ENCODE measurements around the gene FAM89B.

The FAM89B gene

DNA sequence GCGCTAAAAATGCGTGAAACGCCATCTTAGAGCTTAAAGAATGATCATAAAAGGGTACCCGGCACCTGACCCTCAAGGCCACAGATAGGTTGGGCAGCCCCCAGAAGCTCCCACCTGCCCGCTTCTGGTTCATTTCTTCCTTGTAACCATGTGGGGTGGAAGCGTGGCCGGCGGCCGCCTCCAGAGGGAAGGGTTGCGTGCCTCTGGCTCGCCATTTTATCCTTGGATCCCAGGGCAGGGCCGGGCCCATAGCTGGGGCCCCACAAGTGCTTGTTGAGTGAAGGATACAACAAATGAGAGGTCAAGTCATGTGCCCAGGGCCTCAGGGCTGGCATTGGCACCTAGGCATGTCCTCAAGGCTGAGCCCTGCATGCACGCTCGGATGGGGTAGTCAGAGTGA is 49.1 kb downstream of the FAM89B start:
- DNase-seq (ENCODE audit: low read depth) = no peak
- TF ChIP-seq, protein P1, sequence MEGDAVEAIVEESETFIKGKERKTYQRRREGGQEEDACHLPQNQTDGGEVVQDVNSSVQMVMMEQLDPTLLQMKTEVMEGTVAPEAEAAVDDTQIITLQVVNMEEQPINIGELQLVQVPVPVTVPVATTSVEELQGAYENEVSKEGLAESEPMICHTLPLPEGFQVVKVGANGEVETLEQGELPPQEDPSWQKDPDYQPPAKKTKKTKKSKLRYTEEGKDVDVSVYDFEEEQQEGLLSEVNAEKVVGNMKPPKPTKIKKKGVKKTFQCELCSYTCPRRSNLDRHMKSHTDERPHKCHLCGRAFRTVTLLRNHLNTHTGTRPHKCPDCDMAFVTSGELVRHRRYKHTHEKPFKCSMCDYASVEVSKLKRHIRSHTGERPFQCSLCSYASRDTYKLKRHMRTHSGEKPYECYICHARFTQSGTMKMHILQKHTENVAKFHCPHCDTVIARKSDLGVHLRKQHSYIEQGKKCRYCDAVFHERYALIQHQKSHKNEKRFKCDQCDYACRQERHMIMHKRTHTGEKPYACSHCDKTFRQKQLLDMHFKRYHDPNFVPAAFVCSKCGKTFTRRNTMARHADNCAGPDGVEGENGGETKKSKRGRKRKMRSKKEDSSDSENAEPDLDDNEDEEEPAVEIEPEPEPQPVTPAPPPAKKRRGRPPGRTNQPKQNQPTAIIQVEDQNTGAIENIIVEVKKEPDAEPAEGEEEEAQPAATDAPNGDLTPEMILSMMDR (conservative IDR thresholded peaks at IDR 0.05; ENCODE audit: low read depth, low read length) = no peak
- no peak overlapping the region for H3K4me3 ChIP-seq (ENCODE audit: low read length)

DNA sequence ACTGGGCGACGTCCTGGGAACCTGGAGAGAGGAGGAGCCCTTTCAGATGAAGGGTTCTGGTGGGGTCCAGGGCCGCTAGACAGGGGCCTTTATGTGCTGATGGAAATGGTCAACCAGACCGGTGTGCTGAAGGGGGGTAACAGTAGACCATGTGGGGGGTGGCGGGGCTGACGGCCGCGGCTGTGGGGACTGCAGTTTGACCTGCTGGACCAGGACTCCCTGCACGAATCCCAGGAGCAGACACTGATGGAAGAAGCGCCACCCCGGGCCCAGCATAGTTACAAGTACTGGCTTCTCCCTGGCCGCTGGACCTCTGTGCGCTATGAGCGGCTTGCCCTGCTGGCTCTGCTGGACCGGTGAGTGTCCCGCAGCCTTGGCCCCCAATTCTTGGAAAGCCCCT is 49.7 kb downstream of the FAM89B start:
- TF ChIP-seq, protein P1 (conservative IDR thresholded peaks at IDR 0.05; ENCODE audit: low read depth, low read length) = no peak
- no peak for DNase-seq (ENCODE audit: low read depth)
- H3K4me3 ChIP-seq (ENCODE audit: low read length) = no peak overlapping the region

DNA sequence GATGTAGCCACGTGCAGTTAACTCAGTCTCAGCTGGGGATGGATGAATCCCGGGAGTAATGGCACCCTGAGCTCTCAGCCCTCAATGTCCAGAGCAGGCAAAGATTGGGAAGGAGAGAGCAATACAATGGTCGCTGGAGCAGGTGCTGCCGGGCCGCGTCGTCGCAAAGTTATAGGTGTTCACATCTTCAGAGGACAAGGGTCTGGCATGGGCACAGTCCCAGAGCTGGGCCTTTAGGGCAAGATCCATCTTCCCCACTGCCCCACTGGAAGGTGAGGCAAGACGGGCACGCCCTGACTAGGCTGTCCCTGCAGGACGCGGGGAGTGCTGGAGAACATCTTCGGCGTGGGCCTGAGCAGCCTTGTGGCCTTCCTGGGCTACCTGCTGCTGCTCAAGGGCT is 50.8 kb downstream of the FAM89B start:
- H3K4me3 ChIP-seq (ENCODE audit: low read length) = no peak overlapping the region
- no peak for DNase-seq (ENCODE audit: low read depth)
- TF ChIP-seq, protein P1 (conservative IDR thresholded peaks at IDR 0.05; ENCODE audit: low read depth, low read length) = no peak
